OCI-LY1 (cell line): Measurements from ENCODE around the gene TIMP4.

Source experiments
- H2AFZ ChIP-seq: fragments of 200-600 bp; sonication (generic), shearing (Covaris generic); 2 replicates; pipeline ENCODE4 v1.6.0; 2014; ENCODE audit warnings: antibody characterized with exemption, mild to moderate bottlenecking, low read length
- H3F3A ChIP-seq: fragments of 200-600 bp; sonication (generic), shearing (Covaris generic); 2 replicates; pipeline ENCODE4 v1.6.0; 2014; ENCODE audit warnings: mild to moderate bottlenecking, antibody characterized with exemption, low read length, moderate library complexity; ENCODE audit not compliant: insufficient read depth
- H3K27ac ChIP-seq: fragments of 200-600 bp; sonication (generic); 2 replicates; pipeline ENCODE4 v1.5.1; 2014; ENCODE audit warnings: low read length, mixed run types, mild to moderate bottlenecking, low read depth; ENCODE audit not compliant: poor library complexity, severe bottlenecking
- H3K27me3 ChIP-seq: fragments of 200-600 bp; sonication (generic); 2 replicates; pipeline ENCODE4 v1.6.0; 2014; ENCODE audit warnings: antibody characterized with exemption, mild to moderate bottlenecking, low read length, moderate library complexity; ENCODE audit not compliant: insufficient read depth
- H3K36me3 ChIP-seq: fragments of 200-600 bp; sonication (generic); 2 replicates; pipeline ENCODE4 v1.6.1; 2014; ENCODE audit warnings: mild to moderate bottlenecking, antibody characterized with exemption, low read length, moderate library complexity, mixed read lengths; ENCODE audit not compliant: insufficient read depth
- H3K4me1 ChIP-seq: fragments of 200-600 bp; sonication (generic); 2 replicates; pipeline ENCODE4 v1.5.1; 2014; ENCODE audit warnings: mild to moderate bottlenecking, low read length, moderate library complexity; ENCODE audit not compliant: insufficient read depth, severe bottlenecking
- H3K4me2 ChIP-seq: fragments of 200-600 bp; sonication (generic), shearing (Covaris generic); 2 replicates; pipeline ENCODE4 v1.6.1; 2014; ENCODE audit warnings: low read length
- H3K4me3 ChIP-seq: fragments of 200-600 bp; sonication (generic); 2 replicates; pipeline ENCODE4 v1.5.1; 2014; ENCODE audit warnings: low read length, low read depth, mild to moderate bottlenecking, mixed read lengths; ENCODE audit not compliant: poor library complexity, severe bottlenecking
- H3K79me2 ChIP-seq: fragments of 200-600 bp; shearing (Covaris generic); 2 replicates; pipeline ENCODE4 v1.6.1; 2016; ENCODE audit warnings: mixed run types, low read length, mixed read lengths; ENCODE audit not compliant: insufficient read depth
- H3K9ac ChIP-seq: fragments of 200-600 bp; sonication (generic), shearing (Covaris generic); 2 replicates; pipeline ENCODE4 v1.6.1; 2014; ENCODE audit warnings: mild to moderate bottlenecking, low read length, mixed read lengths
- H3K9me2 ChIP-seq: fragments of 200-600 bp; sonication (generic), shearing (Covaris generic); 2 replicates; pipeline ENCODE4 v1.6.1; 2014; ENCODE audit warnings: low read depth, mild to moderate bottlenecking, low read length, mixed read lengths
- H3K9me3 ChIP-seq: fragments of 200-600 bp; shearing (Covaris generic); 2 replicates; pipeline ENCODE4 v1.6.1; 2014; ENCODE audit warnings: low read length, mixed read lengths
- H4K20me1 ChIP-seq: fragments of 200-600 bp; sonication (generic), shearing (Covaris generic); 2 replicates; pipeline ENCODE4 v1.6.0; 2016; ENCODE audit warnings: mild to moderate bottlenecking, low read length; ENCODE audit not compliant: insufficient read depth
- EZH2 ChIP-seq: fragments of 200-600 bp; sonication (generic), shearing (Covaris generic); IDR thresholded peaks from 2 replicates; pipeline ENCODE4 v1.8.0; 2017; ENCODE audit warnings: borderline replicate concordance, mixed run types, mild to moderate bottlenecking, antibody characterized with exemption, low read length, moderate library complexity, mixed read lengths
- TF ChIP-seq, protein P1 (sequence below): fragments of 200-600 bp; sonication (generic), shearing (Covaris generic); IDR thresholded peaks from 2 replicates; pipeline ENCODE4 v1.5.1; 2017; ENCODE audit warnings: mild to moderate bottlenecking, antibody characterized with exemption, low read length, moderate library complexity, mixed read lengths

The TIMP4 gene

DNA sequence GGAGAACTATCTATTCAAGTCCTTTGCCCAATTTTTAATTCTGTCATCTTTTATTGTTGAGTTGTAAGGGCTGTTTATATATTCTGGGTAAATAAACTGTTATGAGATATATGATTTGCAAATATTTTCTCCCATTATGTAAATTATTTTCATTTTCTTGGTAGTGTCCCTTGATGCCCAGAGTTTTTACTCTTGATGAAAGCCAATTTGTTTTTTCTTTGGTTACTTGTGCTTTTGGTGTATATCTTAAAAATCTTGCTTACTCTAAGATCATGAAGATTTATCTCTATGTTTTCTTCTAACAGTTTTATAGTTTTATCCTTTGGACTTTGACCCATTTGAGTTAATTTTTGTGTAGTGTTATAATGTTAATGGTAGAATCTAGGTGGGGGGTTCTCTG, 44.5 kb downstream of the TIMP4 start:
- TF ChIP-seq, protein P1, sequence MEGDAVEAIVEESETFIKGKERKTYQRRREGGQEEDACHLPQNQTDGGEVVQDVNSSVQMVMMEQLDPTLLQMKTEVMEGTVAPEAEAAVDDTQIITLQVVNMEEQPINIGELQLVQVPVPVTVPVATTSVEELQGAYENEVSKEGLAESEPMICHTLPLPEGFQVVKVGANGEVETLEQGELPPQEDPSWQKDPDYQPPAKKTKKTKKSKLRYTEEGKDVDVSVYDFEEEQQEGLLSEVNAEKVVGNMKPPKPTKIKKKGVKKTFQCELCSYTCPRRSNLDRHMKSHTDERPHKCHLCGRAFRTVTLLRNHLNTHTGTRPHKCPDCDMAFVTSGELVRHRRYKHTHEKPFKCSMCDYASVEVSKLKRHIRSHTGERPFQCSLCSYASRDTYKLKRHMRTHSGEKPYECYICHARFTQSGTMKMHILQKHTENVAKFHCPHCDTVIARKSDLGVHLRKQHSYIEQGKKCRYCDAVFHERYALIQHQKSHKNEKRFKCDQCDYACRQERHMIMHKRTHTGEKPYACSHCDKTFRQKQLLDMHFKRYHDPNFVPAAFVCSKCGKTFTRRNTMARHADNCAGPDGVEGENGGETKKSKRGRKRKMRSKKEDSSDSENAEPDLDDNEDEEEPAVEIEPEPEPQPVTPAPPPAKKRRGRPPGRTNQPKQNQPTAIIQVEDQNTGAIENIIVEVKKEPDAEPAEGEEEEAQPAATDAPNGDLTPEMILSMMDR, result no peak
- TF ChIP-seq EZH2, result no peak
- Histone ChIP-seq H3F3A (no peaks in the 10 kb centered on the region), H4K20me1 (no peaks in the 10 kb centered on the region), H3K36me3 (no peaks in the 10 kb centered on the region), H2AFZ (no peak overlapping the region), H3K27ac (no peak overlapping the region), H3K79me2 (no peaks in the 10 kb centered on the region), H3K4me2 (no peak overlapping the region), H3K9ac (no peak overlapping the region), H3K9me3 (no peaks in the 10 kb centered on the region), H3K9me2 (no peaks in the 10 kb centered on the region), H3K4me1 (no peaks in the 10 kb centered on the region), H3K4me3 (no peak overlapping the region), H3K27me3 (no peaks in the 10 kb centered on the region; the same call in 1 of the 2 replicates)

DNA sequence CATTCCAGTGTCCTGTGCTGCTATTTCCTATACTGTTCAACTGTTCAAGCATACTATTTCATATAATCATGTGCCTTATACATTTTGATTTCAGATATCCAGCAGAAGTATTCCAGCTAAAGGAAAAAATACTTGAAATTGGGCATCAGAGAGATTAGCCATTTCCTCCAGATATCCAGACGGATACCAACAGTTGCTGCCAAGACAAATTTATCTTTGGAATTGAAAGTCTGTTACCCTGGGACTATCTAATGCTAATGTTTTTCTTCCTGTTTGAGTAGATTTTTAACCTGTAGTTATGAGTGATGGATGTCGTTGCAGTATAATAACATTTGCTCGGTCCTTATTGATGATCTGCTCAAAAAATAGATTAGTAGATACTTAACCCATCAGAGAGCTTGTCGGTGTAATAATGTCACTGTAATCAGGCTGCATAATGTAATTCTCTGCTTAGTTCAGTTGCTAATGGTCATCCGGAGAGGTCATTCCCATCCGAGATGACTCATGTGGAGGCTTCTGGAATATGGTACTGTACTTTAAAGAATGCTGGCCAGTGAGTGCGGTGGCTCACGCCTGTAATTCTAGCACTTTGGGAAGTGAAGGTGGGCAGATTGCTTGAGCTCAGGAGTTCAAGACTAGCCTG, 51.5 kb downstream of the TIMP4 start:
- no peaks in the 10 kb centered on the region for H4K20me1 ChIP-seq
- H3K4me2 ChIP-seq, result no peak overlapping the region
- H3K79me2 ChIP-seq, result no peaks in the 10 kb centered on the region
- TF ChIP-seq, protein P1, result no peak
- no peak for TF ChIP-seq EZH2
- H3F3A ChIP-seq, result no peaks in the 10 kb centered on the region
- H3K36me3 ChIP-seq, result no peaks in the 10 kb centered on the region
- H3K9ac ChIP-seq, result no peak overlapping the region
- H2AFZ ChIP-seq, result no peak overlapping the region
- H3K4me1 ChIP-seq, result no peaks in the 10 kb centered on the region
- no peaks in the 10 kb centered on the region; the same call in 1 of the 2 replicates for H3K27me3 ChIP-seq
- no peaks in the 10 kb centered on the region for H3K9me3 ChIP-seq
- no peaks in the 10 kb centered on the region for H3K9me2 ChIP-seq
- no peak overlapping the region for H3K27ac ChIP-seq
- no peak overlapping the region for H3K4me3 ChIP-seq
